COLO829 (cell line): ENCODE measurements around the gene KIF1C.

ENCODE experiments used
- DNase-seq: peaks from one replicate; pipeline ENCODE4 v3.0.0; 2012; ENCODE audit warnings: low spot score

The KIF1C gene

GRCh38 chr17:4969047-4969550, 28.7 kb upstream of the KIF1C start:
- no peak for DNase-seq

- DNase-seq = no peak
These were observed 28.1 kb upstream of the KIF1C start for GRCh38 chr17:4969551-4970173.

DNA sequence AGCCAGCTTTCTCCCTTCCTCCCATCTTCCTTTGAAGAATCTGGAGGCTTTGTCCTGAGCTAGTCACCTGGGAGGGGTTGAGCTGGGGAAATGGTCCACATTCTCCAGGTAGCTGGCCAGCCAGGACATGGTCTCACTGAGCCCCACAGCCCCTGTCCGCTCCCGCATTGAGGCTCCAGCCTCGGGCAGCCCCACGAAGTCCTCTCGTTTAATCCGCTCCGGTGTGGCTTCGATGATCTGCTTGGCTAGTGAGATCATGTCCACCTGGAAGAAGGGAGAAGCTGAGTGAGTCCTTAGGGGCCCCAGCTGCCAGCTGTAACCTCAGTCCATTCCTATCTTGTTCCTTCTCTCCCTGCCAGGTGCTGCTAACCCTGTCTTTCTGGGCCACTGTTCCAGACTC, 27.5 kb upstream of the KIF1C start:
- DNase-seq = no peak

GRCh38 chr17:4971826-4972225, 25.9 kb upstream of the KIF1C start:
- DNase-seq = no peak

DNA sequence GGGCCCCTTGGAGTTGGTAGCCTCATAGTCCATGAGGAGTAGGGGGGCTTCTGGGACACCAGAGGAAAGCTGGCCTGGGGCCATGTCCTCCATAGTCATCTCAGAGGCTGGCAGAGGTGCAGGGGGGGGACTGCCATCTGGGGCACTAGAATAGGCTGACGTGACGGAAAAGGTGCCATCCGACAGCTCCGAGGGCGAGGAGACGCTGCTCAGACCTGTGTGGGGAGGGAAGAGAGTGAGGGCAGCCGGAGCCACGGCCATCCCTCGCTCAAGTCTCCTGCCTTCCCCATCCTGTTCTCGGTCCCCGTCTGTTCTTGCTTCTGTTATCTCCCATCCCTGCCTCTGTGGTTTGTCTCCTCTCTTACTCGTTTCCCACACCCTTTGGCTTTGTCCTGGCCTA, 25.4 kb upstream of the KIF1C start:
- DNase-seq = no peak

GRCh38 chr17:4972752-4973151, 25.0 kb upstream of the KIF1C start:
- DNase-seq = no peak

GRCh38 chr17:4973256-4974114, 24.3 kb upstream of the KIF1C start:
- no peak for DNase-seq

DNA sequence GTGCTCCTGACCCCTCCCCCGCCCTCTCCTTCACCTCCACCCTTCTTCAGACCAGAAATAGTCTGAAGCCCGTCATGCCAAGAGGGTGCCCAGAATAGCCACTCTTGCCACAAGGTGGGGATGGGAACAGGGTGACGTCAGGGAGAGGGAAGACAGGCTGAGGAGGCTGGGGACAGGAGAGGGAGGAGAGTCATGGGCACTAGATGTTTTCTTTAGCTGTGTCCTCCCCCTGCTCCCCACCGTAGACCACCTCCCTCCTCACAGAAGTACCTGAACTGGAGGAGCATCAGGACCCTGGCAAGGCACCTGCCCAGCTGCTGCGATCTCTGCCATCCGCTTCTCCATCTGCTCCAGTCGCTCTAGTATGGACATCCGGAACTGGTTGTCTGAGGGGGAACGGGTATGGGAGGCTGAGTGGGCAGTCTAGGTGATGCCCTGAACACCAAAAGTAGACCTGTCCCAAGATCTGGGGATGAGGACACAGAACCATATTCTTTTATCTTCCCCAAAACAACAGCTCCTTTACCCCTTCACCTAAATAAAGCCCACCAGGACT, 23.6 kb upstream of the KIF1C start:
- no peak for DNase-seq

DNA sequence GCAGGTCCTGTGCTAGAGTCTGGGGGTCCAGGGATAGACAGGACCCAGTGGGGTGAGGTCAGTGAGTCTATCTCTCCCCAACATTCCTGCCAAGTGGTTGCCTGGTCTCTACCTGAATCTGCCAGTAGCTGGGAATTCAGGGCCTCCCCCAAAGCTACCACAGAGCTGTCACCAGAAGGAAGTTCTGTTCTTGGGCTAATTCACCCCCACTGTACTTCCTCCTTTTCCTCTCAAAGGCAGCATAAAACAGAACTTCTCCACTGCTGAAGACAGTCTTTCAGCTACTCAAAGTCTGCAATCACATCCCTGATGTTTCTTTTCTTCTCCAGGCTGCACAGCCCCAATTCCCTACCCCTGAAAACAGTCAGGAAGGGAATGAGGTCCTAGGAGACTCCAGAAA, 19.0 kb upstream of the KIF1C start:
- DNase-seq = no peak

- peak; percentile 56 for DNase-seq
These were observed 17.0 kb upstream of the KIF1C start for GRCh38 chr17:4980644-4981216.

- DNase-seq = no peak
These were observed 15.4 kb upstream of the KIF1C start for GRCh38 chr17:4982305-4982704.

DNA sequence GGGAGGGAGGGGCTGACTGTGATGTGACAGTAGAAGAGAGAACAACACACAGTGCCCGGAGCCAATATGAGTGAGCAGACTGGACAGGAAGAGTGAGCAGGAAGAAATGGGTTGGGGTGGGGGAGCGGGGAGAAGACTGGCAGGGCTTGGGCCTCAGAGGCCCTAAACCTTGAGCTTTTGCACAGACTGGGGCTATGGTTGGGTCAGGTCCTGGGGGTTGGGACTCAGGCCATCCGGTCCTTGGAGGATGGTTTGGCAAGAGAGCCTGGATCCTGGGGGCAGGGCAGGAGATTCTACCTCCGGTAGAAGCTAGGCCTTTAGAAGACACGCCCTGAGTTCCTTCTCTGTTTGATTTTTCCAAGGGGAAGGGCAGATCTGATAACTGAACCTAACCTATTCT, 11.3 kb upstream of the KIF1C start:
- DNase-seq = no peak

- DNase-seq = peak; percentile 64
These were observed 10.6 kb upstream of the KIF1C start, which contains the start of gene CAMTA2 for GRCh38 chr17:4986951-4987766. TSS of gene CAMTA2 (minus strand) at chr17:4987675. CDS start at chr17:4986222, 1,453 bp downstream.

DNA sequence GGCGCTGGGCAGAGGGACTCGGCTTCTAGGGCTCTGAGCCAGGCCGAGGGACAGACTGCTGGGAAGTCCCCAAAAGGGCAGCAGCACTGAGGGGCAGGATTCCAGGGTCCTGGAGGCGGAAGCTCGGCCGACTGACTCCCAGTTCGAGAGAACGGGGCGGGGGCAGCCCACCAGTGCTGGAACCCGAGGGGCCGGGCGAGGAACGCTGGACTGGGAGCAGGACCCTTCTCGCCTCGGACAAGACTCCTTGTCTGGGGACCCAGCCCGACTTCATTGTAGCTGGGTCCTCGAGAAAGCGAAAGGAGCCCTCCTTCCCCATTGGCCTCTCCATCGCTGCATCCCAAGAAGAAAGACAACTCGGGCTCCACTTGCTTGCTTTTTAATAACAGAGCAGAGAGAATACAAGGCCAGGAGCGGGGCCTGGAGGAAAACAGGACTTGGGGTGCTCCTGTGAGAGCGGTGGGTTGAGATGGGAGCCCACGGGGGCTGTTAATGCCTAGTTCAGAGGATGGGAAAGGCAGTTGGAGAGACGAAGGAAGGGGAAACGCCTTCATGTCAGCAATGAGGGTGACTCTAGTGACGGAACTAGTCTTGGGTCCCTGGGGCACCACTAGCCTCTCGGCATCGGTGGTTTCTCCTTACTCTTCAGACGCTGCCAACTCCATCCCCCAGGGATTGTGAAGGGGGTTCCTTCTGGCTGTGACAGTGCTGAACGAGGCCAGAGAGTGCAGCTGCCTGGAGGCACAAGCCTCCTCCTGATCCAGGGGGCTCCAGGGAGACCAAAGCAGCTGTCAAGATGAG, 9.8 kb upstream of the KIF1C start:
- no peak for DNase-seq

DNA sequence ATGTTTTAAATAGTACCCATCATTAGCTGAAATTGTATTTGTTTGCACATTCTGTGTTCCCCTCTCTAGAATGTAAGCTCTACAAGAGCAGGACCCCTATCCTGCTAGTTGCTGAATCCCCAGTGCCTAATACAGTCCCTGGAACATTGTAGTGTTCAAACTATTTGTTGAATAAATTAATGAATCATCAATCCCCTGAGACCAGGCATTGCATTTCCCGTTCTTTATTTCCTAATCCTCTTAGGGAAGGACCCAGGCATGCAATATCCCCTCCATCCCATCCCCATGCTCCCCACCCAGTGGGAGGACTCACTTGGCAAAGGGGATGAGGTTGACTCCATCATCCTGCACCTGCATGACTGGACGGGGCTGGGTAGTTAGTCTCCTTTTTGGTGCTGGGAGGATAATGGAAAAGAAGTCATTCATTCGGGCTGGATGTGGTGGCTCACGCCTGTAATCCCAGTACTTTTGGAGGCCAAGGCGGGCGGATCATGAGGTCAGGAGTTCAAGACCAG, 3.6 kb upstream of the KIF1C start:
- DNase-seq = no peak

- DNase-seq = no peak
These were observed 429 bp downstream of the KIF1C start for GRCh38 chr17:4998027-4998731.

DNA sequence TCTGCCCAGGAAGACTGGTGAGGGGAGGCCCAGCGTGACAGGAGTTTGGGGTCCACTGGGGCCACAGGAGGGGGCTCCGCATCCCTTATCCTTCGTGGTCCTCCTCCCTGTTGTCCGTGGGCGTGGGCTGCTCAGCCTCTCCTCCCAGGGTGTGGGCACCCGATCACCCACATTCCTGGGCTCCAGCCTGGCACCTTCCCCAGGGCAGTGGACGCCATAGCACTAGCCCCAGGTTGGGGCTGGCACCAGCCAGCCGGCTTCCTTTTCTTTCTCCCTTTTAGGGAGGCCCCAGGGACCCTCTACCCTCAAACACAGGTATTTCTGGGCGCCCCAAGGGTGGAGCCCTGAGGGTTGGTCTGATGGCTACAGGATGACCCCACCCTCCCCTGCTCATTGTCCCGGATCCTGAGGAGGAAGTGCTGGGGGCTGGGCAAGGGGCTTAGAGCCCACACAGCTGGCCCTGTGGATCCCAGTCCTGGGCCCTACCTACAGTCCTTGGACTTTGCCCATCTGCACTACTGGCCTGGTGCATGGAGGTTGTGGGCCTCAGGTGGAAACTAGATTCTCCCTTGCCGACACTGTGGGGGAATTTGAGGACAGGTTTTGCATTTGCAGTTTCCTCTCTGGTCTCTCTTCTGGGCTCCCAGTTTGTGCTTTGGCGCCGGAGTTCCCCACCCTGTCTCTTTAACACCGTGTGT, 1.1 kb downstream of the KIF1C start:
- no peak for DNase-seq

- DNase-seq = no peak
These were observed 1.8 kb downstream of the KIF1C start for GRCh38 chr17:4999430-5000093.

DNA sequence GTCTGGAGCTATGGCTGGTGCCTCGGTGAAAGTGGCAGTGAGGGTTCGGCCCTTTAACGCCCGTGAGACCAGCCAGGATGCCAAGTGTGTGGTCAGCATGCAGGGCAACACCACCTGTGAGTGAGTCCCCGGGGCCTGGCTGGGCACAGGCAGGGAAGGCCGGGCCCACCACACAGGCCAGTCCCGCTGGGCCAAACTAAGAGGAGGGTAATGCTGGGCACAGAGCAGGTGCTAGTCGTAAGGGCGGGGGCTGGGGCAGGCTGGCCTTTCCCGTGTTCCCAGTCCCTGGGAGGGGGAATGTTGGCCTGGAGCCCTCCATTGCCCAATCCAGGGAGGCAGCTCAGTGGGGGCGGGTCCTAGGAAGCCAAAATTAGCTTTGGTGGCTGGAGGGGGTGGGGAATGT, 2.5 kb downstream of the KIF1C start:
- DNase-seq = no peak
